SK-N-MC (cell line): ENCODE measurements around the gene ARHGAP22.

Experiments
- DNase-seq: peaks from one replicate; pipeline ENCODE4 v3.0.0-alpha.2; 2011; ENCODE audit warnings: low read depth, low spot score
- H3K27ac ChIP-seq: fragments of 200-600 bp; sonication (generic); 2 replicates; pipeline ENCODE4 v1.5.1; 2016; ENCODE audit warnings: mixed run types
- H3K36me3 ChIP-seq: fragments of 200-600 bp; sonication (generic); 2 replicates; pipeline ENCODE4 v1.6.1; 2017; ENCODE audit warnings: antibody characterized with exemption, low read length, mixed read lengths; ENCODE audit not compliant: insufficient read depth
- H3K4me3 ChIP-seq: fragments of 200-600 bp; sonication (generic); 2 replicates; pipeline ENCODE4 v1.5.1; 2016
- H3K9ac ChIP-seq: fragments of 200-600 bp; sonication (generic); 2 replicates; pipeline ENCODE4 v1.8.0; 2017; ENCODE audit warnings: mixed run types, mixed read lengths; ENCODE audit not compliant: insufficient read length
- H3K9me3 ChIP-seq: fragments of 200-600 bp; sonication (generic); 2 replicates; pipeline ENCODE4 v1.6.1; 2017; ENCODE audit warnings: low read depth, mild to moderate bottlenecking, antibody characterized with exemption, low read length, moderate library complexity, mixed read lengths
- EZH2 ChIP-seq: fragments of 200-600 bp; sonication (generic); IDR thresholded peaks from one replicate; pipeline ENCODE4 v1.6.1; 2017; ENCODE audit warnings: antibody characterized with exemption
- FOXP2 ChIP-seq: optimal IDR thresholded peaks from 2 replicates; pipeline ENCODE3; 2011; ENCODE audit warnings: mild to moderate bottlenecking, moderate library complexity; ENCODE audit not compliant: insufficient read depth; ENCODE audit errors: extremely low read length, control extremely low read depth
- POLR2AphosphoS5 ChIP-seq: IDR thresholded peaks from 2 replicates; pipeline ENCODE4 v1.6.1; 2012; ENCODE audit warnings: mild to moderate bottlenecking, low read depth, low read length, borderline replicate concordance

ARHGAP22 gene

DNA sequence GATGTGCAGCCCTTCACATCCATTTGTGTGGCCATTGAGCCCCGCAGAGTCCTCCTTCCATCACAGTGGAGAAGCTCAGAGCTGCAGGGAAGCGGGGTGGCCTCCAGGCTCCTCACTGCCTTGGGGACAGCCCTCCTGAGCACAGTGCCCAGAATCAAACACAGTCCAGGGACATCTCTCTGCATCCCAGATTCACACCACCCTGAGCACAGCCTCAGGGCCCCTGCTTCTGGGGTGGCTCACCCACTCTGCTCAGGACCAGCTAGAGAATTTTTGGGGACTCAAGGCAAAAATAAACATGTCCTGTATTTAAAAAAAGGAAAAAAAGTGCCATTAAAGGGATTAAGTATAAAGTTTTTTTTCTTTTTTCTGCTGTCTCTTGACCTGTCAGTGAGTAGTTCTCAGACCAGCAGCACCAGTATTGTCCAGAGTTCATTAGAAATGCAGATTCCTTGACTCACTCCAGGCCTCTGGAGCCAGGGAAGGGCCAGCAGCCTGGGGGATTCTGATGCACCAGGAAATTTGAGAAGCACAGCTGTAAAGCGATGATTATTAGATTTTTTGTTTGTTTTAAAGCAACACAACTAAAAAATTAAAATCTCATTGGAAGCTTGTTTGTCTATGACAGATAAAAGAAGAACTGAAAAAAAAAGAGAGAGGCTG is 61.6 kb downstream of the ARHGAP22 start:
- Histone ChIP-seq H3K36me3 (no peaks in the 10 kb centered on the region), H3K4me3 (no peak overlapping the region), H3K9me3 (no peaks in the 10 kb centered on the region), H3K9ac (no peak overlapping the region), H3K27ac (no peak overlapping the region)
- DNase-seq: no peak
- TF ChIP-seq POLR2AphosphoS5: no peak

DNA sequence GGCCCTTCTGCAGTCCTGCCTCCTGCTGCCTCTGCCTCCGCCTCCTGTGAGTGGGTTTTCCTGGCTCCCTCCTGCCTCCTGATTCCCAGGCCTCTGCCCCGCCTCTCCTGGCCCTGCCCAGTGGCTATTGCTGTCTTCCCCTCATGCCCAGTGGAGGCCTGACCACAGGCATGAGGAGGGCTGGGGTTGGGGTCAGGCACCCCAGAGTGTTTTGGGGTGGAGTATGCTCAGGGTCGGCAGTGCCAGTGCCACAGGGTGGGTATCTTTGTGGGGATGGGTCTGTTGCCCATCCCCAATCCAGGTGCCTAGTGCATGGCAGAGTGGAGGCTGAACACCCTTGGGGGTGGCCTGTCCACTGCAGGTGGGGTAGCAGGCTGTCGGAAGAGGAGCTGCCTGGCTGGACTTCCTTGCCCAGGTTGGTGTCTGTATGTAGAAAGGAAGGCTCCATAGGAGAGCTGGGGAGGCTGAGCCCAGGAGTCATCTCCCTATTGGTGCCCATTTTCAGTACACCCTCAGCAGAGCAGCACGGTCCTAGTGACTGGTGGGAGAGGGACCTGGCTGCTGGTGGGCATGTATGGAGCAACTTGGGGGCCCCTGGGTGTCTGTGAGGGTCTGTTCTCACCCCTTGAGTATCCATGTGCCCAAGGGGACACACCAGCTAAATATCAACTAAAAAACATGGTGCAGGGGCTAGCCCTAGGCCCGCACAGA is 62.2 kb downstream of the ARHGAP22 start:
- Histone ChIP-seq H3K27ac (no peak overlapping the region), H3K4me3 (no peak overlapping the region), H3K9ac (no peak overlapping the region), H3K9me3 (no peaks in the 10 kb centered on the region), H3K36me3 (no peaks in the 10 kb centered on the region)
- no peak for DNase-seq
- no peak for TF ChIP-seq FOXP2
- TF ChIP-seq POLR2AphosphoS5: no peak
- no peak for TF ChIP-seq EZH2

DNA sequence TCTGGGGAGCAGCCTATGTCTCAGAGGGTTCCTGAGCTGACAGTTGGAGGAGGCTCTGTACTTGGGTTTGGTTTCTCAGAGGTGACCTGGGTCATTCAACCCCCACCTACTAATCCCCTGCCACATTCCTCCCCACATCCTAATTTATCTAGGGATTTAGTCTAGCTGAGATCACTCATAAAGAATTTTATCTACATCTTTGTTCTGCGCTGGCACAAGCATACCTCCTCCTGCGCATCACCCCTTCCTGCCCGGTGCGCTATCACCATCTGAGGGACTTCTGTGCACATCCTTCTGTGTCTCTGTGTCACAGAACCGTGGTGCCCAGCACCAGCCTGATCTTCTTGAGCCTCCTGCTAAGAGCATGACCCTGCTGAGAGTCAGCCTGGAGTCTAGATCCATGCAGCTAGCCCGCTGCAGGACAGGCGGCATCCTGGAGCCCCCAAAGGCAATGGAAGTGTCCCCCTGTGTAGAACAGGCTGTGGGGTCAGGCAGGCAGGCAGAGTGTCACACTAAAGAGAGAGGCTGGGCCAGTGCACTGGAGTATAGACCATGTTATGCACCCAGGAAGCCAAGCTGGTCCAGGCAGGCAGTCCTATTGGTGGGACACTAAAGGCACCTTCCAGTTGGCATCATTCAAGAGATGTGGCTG is 63.6 kb downstream of the ARHGAP22 start:
- no peak overlapping the region for H3K9ac ChIP-seq
- no peak overlapping the region for H3K27ac ChIP-seq
- no peaks in the 10 kb centered on the region for H3K9me3 ChIP-seq
- TF ChIP-seq EZH2: no peak
- no peak for TF ChIP-seq POLR2AphosphoS5
- TF ChIP-seq FOXP2: no peak
- no peak overlapping the region for H3K4me3 ChIP-seq
- no peak for DNase-seq
- no peaks in the 10 kb centered on the region for H3K36me3 ChIP-seq

DNA sequence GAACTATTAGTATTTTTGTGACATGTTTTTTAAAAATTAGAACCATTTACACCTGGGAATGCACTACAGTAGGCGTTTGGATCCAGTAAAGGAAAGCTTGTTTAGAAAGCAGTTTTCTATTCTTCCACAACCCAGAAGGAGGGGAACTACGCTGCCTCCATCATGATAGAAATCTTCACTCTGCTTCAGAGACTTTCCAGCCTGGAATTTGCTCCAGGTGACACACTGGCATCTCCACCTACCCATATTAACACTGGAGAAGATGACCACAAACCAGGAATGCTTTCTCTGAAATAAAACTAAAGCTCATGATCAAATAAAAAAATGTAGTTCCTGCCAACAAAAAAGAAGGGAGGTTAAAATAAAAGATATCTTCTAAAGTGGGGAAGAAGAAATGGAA is 66.3 kb downstream of the ARHGAP22 start:
- TF ChIP-seq FOXP2 (no peak), POLR2AphosphoS5 (no peak), EZH2 (no peak)
- no peak for DNase-seq
- no peak overlapping the region for H3K9ac ChIP-seq
- H3K27ac ChIP-seq: no peak overlapping the region
- H3K36me3 ChIP-seq: no peaks in the 10 kb centered on the region
- no peak overlapping the region for H3K4me3 ChIP-seq
- H3K9me3 ChIP-seq: no peaks in the 10 kb centered on the region

DNA sequence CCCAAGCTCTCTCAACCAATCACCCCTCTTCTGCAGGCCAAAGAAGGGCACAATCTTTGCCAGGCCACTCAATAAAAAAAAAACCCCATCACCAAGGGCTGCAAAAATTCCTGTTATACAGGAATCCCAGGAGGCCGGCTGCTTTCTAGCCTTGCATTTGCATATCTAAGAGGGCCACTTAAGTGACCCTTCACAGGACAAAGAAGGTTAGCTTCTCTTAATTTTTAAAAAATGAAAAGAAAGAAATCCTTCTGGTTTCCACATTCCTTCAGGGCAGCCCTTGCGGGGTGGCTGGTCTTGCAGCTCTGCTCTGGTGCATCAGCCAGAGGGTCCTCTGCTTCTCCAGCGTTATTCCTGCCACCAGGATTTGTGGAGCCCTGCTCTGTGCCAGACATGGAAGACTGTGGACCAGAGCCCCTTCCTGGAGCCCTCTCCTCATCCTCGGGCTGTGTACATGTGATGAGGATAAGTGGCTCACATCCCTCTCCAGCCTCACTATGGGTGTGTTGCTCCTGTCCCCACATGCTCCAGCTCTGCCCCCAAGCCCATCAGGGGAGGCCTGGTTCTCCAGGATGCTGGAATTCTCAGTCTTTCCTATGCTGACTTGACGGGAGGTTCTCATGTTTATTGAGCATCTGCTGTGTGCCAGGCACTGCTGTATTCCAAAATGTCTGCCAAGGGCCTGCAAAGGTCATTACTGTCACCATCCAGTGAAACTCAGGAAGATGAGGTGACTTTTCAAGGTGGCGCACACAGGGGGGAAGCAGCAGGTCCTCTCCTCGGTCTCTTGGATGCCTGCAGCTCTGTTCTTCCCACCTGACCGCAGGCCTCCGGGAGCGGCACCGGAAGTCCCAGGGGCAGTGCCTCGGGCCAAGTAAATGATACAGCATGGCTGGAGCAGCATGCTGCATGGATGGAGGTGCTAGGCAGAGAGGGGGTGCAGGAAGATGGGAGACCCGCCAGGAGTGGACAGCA is 67.7 kb downstream of the ARHGAP22 start:
- Histone ChIP-seq H3K27ac (no peak overlapping the region), H3K36me3 (no peaks in the 10 kb centered on the region), H3K4me3 (no peak overlapping the region), H3K9ac (no peak overlapping the region), H3K9me3 (no peaks in the 10 kb centered on the region)
- no peak for DNase-seq
- TF ChIP-seq FOXP2 (no peak), EZH2 (no peak), POLR2AphosphoS5 (no peak)

DNA sequence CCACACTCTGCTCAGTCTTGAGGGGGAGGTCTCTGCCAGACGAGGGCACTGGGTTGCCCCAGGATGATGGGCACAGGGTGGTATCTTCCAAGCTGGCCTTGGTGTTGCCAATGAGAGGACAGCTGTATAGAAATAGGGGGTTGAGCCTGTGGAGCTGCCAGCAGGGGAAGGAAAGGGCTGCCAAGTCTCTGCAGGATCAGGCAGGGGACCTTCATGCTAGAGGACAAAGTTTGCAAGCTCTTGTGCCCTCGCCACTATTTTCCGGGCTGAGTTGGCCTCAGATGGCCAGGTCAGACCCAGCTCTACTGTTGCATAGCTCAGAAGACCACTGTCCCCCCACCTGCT is 68.7 kb downstream of the ARHGAP22 start:
- no peak for DNase-seq
- Histone ChIP-seq H3K9me3 (no peaks in the 10 kb centered on the region), H3K36me3 (no peaks in the 10 kb centered on the region), H3K9ac (no peak overlapping the region), H3K4me3 (no peak overlapping the region), H3K27ac (no peak overlapping the region)
- TF ChIP-seq FOXP2 (no peak), EZH2 (no peak), POLR2AphosphoS5 (no peak)

DNA sequence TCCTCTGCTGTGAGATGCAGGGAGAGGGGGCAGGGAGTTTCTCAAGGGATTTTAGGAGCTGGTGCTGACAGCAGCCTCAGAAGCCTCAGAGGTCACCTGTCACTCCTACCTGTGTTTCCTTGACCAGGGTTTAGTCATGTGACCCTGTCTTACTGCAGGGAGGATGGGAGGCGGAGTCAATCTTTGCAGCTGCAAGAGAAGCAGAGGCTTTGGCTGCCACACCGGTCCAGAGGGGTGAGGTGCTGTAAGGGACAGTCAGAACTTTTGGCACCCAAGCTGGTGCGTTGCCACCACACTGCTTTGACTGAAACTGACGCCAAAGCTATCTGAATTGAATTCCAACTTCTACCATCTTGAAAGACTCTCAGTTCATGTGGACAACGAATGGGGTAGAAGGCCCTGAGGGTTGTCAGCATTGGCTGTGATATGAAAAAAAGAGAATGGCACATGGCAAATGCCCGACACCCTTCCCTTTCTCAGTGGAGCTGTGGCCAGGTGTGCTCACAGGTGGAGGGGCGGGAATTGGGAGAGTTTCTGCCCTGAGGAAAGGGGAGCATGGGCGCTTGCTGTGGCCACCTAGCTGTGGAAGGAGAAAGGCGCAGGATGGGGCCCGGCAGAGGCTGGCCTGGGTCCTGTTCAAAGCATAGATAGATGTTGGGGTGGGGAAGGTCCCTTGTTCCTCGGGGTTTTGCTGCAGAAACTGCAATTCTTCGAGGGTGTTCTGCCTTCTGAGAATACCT is 69.3 kb downstream of the ARHGAP22 start:
- Histone ChIP-seq H3K9ac (no peak overlapping the region), H3K27ac (no peak overlapping the region), H3K9me3 (no peaks in the 10 kb centered on the region), H3K4me3 (no peak overlapping the region), H3K36me3 (no peaks in the 10 kb centered on the region)
- DNase-seq: no peak
- TF ChIP-seq EZH2 (no peak), POLR2AphosphoS5 (no peak), FOXP2 (no peak)
